Smooth muscle cell of the umbilical artery (primary cell): ENCODE measurements around the gene ITPR2. TPM values are rescaled to one million over a fixed set of nuclear protein-coding genes. Genes with fewer than 3 reads are reported as not detected.

Experiments used
- total RNA-seq: library from RNA; depleted of rRNA; stranded (reverse); fragments of >200 nt; gene quantifications from 2 replicates; pipeline ENCODE4 v1.2.3, GENCODE V29; 2014

ITPR2 gene
- total RNA-seq: 84.8 and 98.6 TPM in 2 replicates

GRCh38 chr12:26832822-26833742 is at the start of gene ITPR2:
TSS of gene ITPR2 (minus strand) at chr12:26833194. CDS start at chr12:26832781, 413 bp downstream.

Other genes starting within 250 kb of the ITPR2 start
- 49.2 and 59.4 TPM in 2 replicates for gene INTS13, start 104.8 kb upstream of the ITPR2 start, total RNA-seq
- gene FGFR1OP2, start 105.3 kb upstream of the ITPR2 start, total RNA-seq: 71.6 and 76.7 TPM in 2 replicates
- gene TM7SF3, start 181.2 kb upstream of the ITPR2 start, total RNA-seq: 169 and 212 TPM in 2 replicates
- gene MED21, start 189.4 kb upstream of the ITPR2 start, total RNA-seq: 44.8 and 45.9 TPM in 2 replicates
- not detected in 2 replicates for gene C12orf71, start 249.4 kb upstream of the ITPR2 start, total RNA-seq